Cardiac muscle cell (in vitro differentiated cells and primary cell): ENCODE data around the gene CDHR1. TPM values are rescaled to one million over a fixed set of nuclear protein-coding genes. Genes with fewer than 3 reads are reported as not detected.
"Not testable (repeated sequence)": the region's sequence is repeated elsewhere in the genome, so short reads cannot be mapped to it uniquely, and the experiment has no call there.

ENCODE experiments used
- DNase-seq, 2 donors: peaks; one replicate each; pipeline versions ENCODE4 v3.0.0 to v3.0.0-alpha.2; 2010 to 2017; ENCODE audit warnings: low read depth in 1 of 2, low spot score in 1 of 2
- H3K27ac ChIP-seq: fragments of 200-600 bp; sonication (generic); 2 replicates; pipeline ENCODE4 v1.5.1; 2016
- H3K27me3 ChIP-seq: fragments of 200-600 bp; sonication (generic); 2 replicates; pipeline ENCODE4 v1.6.0; 2016; ENCODE audit warnings: control low read depth
- H3K36me3 ChIP-seq: fragments of 200-600 bp; sonication (generic); 2 replicates; pipeline ENCODE4 v1.5.1; 2016; ENCODE audit warnings: control low read depth
- H3K4me1 ChIP-seq: fragments of 200-600 bp; sonication (generic); 2 replicates; pipeline ENCODE4 v1.8.1; 2017; ENCODE audit warnings: low read depth, mild to moderate bottlenecking, mixed run types
- H3K4me3 ChIP-seq: fragments of 200-600 bp; sonication (generic); 2 replicates; pipeline ENCODE4 v1.5.1; 2016; ENCODE audit warnings: mild to moderate bottlenecking
- H3K9me3 ChIP-seq: fragments of 200-600 bp; sonication (generic); 2 replicates; pipeline ENCODE4 v1.5.1; 2017; ENCODE audit warnings: low read depth, mild to moderate bottlenecking, control low read depth
- polyA plus RNA-seq: library from polyadenylated mRNA; unstranded; fragments of >200 nt; fragmentation: Nextera tagmentation; extraction: Ambion mirVana; gene quantifications from 2 replicates; pipeline ENCODE4 v1.2.1, GENCODE V29; 2016
- total RNA-seq: library from RNA; depleted of rRNA; stranded (reverse); fragments of >200 nt; gene quantifications from 2 replicates; pipeline ENCODE4 v1.2.3, GENCODE V29; 2016
- TF ChIP-seq, protein P1 (sequence below): IDR thresholded peaks from 2 replicates; pipeline ENCODE4 v1.5.1; 2012; ENCODE audit warnings: low read depth, mild to moderate bottlenecking, low read length

CDHR1 gene
- total and polyA plus RNA-seq, 2 experiments from 2014 or later, result 0.12 to 0.59 TPM

- no peak for DNase-seq
- Histone ChIP-seq H3K27me3 (no peaks in the 10 kb centered on the region), H3K36me3 (no peaks in the 10 kb centered on the region), H3K4me3 (no peak overlapping the region), H3K9me3 (no peaks in the 10 kb centered on the region), H3K4me1 (no peaks in the 10 kb centered on the region), H3K27ac (no peak overlapping the region)
- TF ChIP-seq, protein P1, sequence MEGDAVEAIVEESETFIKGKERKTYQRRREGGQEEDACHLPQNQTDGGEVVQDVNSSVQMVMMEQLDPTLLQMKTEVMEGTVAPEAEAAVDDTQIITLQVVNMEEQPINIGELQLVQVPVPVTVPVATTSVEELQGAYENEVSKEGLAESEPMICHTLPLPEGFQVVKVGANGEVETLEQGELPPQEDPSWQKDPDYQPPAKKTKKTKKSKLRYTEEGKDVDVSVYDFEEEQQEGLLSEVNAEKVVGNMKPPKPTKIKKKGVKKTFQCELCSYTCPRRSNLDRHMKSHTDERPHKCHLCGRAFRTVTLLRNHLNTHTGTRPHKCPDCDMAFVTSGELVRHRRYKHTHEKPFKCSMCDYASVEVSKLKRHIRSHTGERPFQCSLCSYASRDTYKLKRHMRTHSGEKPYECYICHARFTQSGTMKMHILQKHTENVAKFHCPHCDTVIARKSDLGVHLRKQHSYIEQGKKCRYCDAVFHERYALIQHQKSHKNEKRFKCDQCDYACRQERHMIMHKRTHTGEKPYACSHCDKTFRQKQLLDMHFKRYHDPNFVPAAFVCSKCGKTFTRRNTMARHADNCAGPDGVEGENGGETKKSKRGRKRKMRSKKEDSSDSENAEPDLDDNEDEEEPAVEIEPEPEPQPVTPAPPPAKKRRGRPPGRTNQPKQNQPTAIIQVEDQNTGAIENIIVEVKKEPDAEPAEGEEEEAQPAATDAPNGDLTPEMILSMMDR, result no peak
Measured at GRCh38 chr10:84160663-84161362, 33.5 kb upstream of the CDHR1 start.

DNA sequence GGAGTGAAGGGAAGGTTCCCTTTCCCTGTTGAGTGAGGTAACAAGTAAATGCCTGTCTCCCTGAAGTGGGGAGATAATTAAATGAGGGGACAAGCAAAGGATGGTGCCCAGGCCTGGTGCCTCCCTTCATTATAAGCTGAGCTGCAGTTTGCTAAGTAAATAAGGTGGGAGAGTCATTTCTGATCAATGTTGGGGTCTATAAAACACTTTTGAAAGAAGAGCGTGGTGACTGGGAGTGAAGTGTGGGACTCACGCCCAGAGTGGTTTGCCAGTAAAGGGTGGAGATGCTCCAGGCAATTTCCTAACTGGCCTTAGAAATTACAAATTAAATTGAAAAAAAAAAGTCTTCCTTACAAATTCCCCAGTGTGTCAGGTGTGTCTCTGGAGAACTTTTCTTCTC, 30.3 kb upstream of the CDHR1 start:
- H3K4me3 ChIP-seq, result no peak overlapping the region
- H3K9me3 ChIP-seq, result no peaks in the 10 kb centered on the region
- H3K27ac ChIP-seq, result no peak overlapping the region
- no peak for DNase-seq
- H3K36me3 ChIP-seq, result no peaks in the 10 kb centered on the region
- no peaks in the 10 kb centered on the region for H3K4me1 ChIP-seq
- TF ChIP-seq, protein P1, result no peak
- H3K27me3 ChIP-seq, result no peaks in the 10 kb centered on the region

GRCh38 chr10:84164442-84164841, 29.9 kb upstream of the CDHR1 start:
- TF ChIP-seq, protein P1, result no peak
- DNase-seq, result no peak
- H3K9me3 ChIP-seq, result no peaks in the 10 kb centered on the region
- H3K36me3 ChIP-seq, result no peaks in the 10 kb centered on the region
- H3K4me3 ChIP-seq, result no peak overlapping the region
- H3K4me1 ChIP-seq, result no peaks in the 10 kb centered on the region
- no peak overlapping the region for H3K27ac ChIP-seq
- H3K27me3 ChIP-seq, result no peaks in the 10 kb centered on the region

DNA sequence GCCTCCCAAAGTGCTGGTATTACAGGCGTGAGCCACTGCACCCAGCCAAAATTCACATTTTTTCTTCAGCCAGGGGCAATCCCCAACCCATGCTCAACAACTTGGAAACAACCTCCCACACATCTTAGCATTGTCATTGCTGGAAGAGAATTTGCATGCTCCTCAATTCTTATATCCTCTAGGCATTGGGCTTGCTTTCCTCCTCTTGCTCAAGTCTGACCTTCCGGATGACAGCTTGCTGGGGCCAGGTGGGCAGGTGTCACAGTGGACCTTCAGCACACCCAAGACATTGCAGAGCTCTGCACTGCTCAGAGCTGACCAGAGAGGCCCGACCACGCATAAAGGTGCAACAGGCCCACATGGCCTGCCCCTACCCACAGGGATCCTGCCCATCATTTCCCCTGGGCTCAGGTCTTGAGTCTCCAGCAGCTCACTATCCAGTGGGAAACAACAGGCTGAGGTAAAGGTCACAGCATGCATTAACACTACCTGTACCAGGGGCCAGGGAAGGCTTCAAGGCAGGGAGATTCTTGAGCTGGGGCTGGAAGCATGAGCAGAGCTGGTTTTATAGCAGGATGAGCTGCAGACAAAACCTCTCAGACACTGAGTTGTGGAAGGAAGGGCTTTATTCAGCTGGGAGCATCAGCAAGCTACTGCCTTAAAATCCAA, 27.6 kb upstream of the CDHR1 start:
- Histone ChIP-seq H3K36me3 (no peaks in the 10 kb centered on the region), H3K9me3 (no peaks in the 10 kb centered on the region), H3K27ac (no peak overlapping the region), H3K4me1 (no peaks in the 10 kb centered on the region), H3K27me3 (no peaks in the 10 kb centered on the region), H3K4me3 (no peak overlapping the region)
- TF ChIP-seq, protein P1, result no peak
- DNase-seq, result no peak

- not testable (repeated sequence) for DNase-seq, H3K27ac ChIP-seq, H3K9me3 ChIP-seq, H3K36me3 ChIP-seq, H3K27me3 ChIP-seq, H3K4me1 ChIP-seq, H3K4me3 ChIP-seq
Measured at GRCh38 chr10:84167289-84167653, 27.1 kb upstream of the CDHR1 start.

GRCh38 chr10:84168382-84168781, 26.0 kb upstream of the CDHR1 start:
- not testable (repeated sequence) for H3K9me3 ChIP-seq, H3K4me3 ChIP-seq, DNase-seq, H3K27ac ChIP-seq, H3K36me3 ChIP-seq, H3K4me1 ChIP-seq, H3K27me3 ChIP-seq

- H3K4me1 ChIP-seq, H3K36me3 ChIP-seq, DNase-seq, H3K4me3 ChIP-seq, H3K27ac ChIP-seq, H3K9me3 ChIP-seq, H3K27me3 ChIP-seq: not testable (repeated sequence)
Measured at GRCh38 chr10:84171237-84171636, 23.1 kb upstream of the CDHR1 start.

GRCh38 chr10:84171700-84172466, 22.5 kb upstream of the CDHR1 start:
- H3K4me3 ChIP-seq, H3K27ac ChIP-seq, H3K4me1 ChIP-seq, DNase-seq, H3K9me3 ChIP-seq, H3K27me3 ChIP-seq, H3K36me3 ChIP-seq: not testable (repeated sequence)
